ENCODE data around the gene CNGA4.
A peak's percentile ranks its signal among the peaks of the same experiment; 100 is the strongest.
"Not testable (repeated sequence)": the region's sequence is repeated elsewhere in the genome, so short reads cannot be mapped to it uniquely, and the experiment has no call there.

CNGA4 gene

DNA sequence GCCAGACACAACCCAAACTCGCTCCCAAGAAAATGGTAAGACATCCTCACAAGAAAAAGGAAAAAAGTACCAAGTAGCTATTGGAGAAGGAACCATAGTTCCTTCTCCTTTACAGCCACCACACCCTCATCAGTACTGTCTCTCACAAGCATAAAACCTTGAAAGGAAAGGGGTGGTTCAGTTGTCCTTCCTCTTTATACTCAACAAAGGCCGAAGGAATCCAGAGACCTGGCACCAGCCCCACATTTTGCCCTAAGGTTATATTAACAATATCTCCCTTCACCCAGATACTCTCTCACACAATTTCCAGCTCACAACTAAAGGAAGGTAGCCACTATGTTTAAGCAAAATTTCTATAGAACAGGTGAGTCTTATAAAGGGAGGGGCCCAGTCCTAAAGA is 13.0 kb upstream of the CNGA4 start:
- DNase-seq = no peak

DNA sequence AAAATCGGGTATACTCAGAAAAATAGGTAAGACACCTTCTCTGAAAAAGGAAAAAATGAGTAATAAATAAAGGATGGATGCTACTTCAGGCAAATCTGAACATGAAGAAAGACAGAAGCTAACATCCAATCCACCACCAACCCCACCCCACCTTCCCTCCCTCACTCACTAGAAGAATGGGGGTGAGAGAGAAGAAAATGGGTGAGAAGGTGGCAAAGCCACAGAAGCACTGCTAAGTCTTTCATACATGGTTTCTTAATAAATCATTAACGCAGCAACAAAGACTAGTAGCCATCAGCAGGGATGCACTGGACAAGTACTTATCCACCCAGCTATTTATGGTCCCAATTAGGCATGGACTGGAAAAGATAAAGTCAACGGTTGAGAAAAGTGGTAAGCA is 10.4 kb upstream of the CNGA4 start:
- DNase-seq = no peak

DNA sequence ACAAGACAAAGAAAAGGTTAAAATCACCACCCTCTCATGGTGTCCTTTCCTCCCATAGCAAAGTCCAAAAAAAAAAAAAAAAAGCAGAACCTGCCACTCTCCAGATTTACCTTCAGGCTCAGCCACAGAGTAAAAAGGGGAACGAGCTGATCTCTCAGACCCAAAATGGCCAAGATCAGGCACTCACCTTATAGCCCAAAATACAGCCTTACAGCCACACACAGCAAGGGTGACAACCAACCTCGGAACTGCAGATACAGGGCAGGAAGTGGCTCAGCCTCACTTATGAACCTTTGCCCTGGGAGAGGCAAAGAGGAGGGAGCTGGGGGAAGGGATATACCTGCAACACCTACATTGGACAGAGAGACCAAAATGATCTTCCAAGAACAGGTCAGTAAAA is 9.0 kb upstream of the CNGA4 start:
- DNase-seq = no peak

DNA sequence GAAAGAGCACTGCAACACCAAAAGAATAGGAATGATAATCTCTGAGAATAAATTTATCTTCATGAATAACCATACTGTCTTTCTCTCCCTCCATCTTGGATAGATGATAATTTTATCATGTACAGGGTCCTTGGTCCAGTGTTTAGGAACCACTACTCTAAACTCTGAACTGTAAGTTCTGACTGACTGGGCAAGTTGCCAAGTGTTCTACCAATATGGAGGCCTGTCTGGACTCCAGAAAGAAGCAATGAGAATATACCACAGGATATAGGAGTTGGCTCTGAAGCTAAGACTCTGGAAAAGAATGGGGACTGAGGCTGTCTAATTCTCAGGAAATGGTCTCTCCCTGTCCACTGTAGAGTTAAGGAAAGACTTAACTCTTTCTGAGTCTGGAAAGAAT is 6.0 kb upstream of the CNGA4 start:
- no peak for DNase-seq

DNA sequence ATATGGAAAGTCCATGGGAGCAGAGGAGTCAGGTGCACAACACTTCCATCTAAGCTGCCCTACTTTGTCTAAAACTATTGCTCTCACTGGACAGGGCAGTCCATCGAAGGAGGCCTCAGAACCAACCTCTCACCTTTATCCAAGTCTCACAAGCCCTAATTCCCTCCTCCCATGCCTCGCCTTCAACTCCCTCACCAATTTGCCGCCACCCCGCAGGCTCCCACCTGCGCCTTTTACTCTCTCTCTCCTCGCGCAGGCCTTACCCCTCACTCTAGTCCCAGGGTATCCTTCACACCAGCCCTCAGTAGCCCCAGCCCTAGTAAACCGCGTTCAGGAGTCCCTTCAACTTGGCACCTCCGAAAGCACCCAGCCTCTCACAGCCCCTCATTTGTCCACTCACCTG is 4.9 kb upstream of the CNGA4 start:
- DNase-seq = no peak

DNA sequence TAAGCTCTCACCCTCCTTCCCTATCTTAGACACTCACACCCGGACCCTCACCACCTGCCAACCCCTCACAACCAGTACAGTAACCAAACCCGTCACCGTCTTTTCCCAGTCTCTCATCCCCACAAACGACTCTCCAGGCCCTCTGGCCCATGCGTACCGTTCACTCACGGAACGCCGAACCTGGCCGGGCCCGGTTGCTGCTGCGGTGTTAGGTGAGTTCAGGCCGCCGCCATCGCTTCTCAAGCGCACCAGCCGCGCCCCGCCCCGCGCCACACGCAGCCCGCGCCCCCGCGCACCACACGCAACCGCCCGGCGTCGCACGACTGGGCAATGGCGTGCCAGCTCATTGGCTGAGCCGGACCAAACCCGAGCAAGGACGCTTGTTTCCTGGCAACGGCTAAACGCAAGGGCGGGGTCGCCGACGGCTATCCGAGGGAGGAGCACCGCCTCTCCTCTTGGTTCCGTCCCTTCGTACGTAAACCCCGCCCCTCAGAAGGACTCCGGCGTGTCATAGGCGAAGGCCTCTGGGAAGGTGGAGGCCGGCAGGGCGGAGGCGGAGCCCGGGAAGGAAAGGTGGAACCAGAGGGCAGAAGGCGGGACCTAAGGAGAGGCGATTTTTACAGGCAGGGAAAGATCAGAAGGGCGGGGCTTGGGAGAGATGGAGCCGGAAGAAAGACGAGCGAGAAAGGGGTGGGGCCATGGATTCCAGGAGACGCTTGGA is 4.3 kb upstream of the CNGA4 start, which contains the start of gene FHIP1B:
Gene FHIP1B, minus strand, starts transcription at position 250 of the 721 bp plus-strand sequence. CDS start 10,120 bp downstream, outside the sequence.
- DNase-seq = peak; percentile 100

DNA sequence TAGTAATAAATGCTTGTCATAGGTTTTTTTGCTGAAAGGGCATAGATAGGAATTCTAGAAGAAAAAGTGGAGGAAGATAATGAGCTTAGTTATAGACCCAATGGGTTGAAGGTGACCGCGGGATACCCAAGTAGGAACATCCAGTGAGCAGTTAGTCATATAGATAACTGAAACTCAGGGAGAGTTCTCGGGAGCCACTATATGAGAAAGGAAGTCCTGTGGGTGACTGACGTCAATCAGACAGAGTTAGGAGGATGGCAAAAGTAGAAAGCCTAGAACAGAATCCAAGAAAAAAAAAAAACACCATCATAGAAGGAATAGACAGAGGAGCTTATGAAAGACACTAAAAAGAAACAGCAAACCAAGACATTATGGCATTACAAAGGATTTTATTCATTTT is 1.6 kb upstream of the CNGA4 start:
- DNase-seq = no peak

DNA sequence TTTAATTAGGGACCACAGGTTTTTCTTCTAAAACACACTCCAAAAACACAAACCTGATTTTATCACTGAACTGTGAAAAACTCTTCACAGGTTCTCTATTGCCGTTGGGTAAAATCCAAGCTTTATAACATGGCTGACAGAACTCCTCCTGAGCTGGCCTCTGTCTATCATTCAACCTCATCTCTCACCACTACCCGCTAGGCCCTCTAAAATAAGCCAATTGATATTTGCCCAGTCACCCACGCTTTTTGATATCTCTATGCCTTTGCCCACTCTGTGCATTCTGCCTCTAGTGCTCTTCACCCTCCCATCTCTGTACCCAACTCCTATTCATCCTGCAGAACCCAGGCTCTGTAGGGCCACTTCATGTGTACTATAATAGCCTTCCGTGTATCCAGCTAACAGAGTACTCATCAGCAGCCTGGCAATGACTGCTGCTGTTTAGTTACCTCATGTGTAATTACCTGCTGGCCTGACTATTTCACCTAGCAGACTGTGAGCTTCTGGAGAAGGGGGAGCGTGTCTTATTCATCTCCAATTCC is 1.1 kb upstream of the CNGA4 start:
- DNase-seq = no peak

DNA sequence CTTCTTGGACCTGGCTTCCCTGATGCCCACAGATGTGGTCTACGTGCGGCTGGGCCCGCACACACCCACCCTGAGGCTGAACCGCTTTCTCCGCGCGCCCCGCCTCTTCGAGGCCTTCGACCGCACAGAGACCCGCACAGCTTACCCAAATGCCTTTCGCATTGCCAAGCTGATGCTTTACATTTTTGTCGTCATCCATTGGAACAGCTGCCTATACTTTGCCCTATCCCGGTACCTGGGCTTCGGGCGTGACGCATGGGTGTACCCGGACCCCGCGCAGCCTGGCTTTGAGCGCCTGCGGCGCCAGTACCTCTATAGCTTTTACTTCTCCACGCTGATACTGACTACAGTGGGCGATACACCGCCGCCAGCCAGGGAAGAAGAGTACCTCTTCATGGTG is 1.2 kb downstream of the CNGA4 start:
- DNase-seq = no peak

DNA sequence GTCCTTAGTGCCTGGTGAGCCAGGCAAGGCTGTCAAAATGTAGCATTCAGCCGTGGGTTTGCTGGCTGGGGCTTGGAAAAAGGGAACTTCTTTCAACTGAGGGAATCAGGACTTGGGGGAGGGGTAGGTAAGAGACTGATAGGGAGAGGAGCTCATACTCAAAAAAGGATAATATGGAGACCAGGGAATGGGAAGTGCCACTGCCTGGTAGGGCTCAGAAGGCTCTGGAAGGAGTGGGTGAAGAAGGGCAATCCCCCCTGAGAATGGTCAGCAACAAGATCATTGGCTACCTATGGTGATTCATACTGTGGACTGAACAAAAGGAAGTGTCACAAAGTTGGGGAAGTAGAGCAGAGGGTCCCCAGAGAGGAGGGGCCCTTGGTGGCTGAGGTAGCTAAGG is 1.9 kb downstream of the CNGA4 start:
- DNase-seq = no peak

DNA sequence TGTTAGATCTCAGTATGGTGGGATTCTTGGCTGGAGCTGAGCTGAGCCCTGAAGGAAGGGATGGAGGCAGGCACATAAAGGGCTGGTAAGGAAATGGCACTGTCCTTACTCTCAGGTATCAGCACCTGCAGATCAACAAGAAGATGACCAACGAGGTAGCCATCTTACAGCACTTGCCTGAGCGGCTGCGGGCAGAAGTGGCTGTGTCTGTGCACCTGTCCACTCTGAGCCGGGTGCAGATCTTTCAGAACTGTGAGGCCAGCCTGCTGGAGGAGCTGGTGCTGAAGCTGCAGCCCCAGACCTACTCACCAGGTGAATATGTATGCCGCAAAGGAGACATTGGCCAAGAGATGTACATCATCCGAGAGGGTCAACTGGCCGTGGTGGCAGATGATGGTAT is 2.4 kb downstream of the CNGA4 start:
- DNase-seq = no peak

DNA sequence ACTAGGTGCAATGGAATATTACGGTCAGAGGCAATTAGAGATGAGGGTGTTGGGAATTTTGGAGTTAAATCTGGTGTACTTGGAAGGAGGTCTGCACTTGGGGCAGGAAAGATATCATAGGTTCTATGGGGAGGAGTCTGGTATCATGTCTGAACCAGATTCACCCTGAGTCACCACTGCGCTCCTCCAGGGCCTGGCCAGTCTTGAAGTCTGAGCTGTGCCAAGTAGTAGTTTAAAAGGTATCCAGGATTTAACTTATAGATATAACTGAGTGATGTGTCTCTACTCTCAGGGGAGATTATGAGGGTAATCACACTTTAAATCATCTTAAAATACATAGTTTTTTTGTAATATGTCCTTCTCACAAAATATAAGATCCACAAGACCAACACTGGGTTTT is 6.6 kb downstream of the CNGA4 start:
- no peak for DNase-seq

DNA sequence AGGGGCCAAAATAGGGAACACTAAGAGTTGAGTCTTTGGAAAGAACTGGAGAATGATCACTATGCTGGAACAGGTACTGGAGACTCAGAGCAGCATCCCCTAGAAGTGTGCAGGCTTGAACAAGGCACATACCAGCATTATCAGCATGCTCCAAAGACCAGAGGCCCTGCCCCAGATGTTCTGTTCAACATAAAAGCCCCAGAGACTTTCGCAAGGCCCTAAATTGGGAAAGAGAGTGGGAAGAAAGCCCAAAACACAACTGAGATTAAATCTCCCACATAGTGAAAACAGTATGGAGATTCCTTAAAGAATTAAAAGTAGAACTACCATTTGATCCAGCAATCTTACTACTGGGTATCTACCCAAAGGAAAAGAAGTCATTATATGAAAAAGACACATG is 9.4 kb downstream of the CNGA4 start:
- DNase-seq = no peak

DNA sequence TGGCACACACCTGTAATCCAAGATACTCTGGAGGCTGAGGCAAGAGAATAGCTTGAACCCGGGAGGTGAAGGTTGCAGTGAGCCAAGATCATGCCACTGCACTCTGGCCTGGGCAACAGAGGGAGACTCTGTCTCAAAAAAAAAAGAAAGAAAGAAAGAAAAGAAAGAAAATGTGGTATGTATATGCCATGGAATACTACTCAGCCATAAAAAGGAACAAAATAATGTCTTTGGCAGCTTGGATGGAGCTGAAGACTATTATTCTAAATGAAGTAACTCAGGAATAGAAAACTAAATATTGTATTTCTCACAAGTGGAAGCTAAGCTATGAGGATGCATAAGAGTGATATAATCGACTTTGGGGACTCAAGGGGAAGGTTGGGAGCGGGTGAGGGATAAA is 10.0 kb downstream of the CNGA4 start:
- not testable (repeated sequence) for DNase-seq

DNA sequence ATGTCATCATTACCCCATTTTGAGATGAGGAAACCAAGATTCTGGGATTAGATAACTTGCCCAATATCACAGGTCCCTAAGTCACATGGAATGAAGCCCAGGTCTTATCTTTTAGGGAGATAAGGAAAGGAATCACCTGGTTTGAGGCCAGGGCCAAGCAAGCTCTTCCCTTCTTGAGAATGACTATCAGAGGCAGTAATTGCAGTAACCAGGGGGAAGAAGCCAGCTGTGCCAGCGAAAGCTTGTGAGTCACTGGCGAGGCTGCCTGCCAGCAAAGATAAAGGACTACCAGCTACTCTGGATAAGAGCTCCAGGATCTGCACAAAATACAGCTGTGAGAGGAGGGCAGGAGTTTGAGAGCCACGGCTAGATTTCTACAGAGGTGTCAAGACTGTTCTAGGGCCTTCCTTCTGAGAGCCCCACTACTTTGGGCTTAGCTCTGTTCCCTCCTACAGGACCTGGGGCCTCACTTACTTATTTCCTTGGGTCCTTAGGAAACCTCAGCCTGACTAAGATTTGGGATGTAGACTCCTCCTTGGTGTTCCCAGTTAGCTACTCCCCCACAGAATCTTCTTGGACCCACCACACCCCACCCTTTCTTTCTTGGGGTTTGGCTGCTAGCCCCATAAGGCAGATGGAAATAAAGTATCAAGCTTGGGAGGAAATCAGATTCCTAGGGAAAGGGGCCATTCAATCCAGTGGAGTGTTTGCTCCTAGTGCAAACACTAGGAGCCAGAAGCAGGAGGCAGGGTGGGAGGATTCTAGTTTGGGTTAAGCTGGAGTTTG is 11.1 kb downstream of the CNGA4 start:
- DNase-seq = no peak

DNA sequence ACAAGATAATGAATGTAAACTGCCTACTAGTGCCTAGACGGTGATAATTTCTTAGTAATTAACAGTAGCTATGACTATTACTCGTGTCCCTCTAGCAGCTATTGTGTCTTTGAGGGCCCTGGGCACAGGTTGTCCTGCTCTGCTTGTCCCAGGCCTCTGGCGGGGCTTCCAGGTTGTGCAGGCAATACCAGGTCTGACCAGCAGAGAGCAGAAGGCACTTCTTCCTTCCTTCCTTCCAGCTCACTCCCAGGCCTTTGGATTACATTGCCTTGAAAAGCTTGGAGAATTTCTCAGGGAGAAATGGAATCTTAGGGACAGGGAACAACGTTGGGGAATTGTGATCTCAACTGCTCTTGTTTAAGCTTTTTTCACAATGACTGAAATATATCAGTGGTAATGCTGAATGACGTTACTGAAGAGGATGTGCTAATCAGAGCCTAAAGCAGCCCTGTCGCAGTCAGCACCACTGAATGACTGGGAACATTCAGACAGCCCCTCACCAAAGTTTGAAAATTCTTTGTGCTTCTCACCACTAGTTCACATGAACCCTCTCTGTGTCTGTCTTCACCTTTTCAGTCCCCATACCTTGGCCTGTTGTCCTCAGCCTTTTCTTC is 12.3 kb downstream of the CNGA4 start:
- DNase-seq = peak; percentile 49

DNA sequence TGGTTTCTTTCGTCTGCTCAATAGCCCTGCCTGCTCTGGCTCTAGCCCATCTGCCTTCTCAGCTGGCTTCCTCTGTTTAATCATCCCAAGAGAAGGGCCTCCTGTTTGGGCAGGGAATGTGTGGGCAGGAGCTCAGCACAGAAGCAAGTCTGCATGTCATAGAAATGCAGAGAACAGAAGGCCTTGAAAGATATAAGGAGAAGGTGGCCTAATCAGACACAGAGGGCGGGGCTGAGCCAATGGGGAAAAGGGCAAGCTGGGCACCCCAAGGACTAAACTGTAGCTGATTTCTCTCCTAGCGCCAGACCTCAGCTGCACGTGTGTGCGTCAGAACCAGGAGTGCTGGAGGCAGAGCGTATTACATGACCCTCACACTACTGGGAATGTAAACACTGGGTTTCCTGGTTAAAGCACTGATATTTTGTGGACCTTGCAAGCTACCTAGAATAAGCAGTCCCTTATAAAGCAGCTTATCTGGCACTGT is 13.1 kb downstream of the CNGA4 start:
- no peak for DNase-seq

DNA sequence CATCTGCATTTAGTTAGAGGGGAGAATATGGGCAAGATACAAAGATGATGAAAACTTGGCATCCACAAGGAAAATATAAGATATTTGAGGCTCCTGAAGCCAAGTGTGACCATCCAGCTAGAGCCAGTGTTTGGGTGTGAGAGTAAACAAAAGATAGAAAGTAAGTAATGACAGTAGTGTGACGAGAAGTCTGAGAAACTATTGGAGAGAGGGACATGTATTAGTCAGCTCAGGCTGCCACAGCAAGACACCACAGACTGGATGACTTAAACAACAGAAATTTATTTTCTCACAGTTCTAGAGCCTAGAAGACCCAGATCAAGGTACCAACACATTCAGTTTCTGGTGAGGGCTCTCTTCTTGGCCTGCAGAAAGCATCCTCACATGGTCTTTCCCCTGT is 14.3 kb downstream of the CNGA4 start:
- DNase-seq = no peak

DNA sequence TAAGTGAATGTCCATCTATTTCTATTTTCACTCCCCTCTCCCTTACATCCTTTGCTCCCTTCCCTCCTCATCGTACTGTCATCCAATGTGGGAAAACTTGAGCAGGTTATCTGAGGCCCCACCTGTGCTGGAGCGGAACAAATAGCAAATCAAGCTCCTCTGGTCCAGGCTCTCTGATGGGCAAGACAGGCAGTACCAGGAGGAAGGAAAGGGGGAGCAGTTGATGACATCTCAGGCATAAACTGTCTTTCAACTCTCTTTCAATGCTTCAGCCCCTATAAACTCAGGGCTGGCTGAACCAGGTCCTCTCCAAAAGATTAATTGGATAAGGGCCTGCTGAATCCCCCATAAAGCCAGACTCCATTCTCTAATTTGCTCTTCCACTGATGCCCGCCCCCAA is 19.3 kb downstream of the CNGA4 start:
- DNase-seq = no peak

DNA sequence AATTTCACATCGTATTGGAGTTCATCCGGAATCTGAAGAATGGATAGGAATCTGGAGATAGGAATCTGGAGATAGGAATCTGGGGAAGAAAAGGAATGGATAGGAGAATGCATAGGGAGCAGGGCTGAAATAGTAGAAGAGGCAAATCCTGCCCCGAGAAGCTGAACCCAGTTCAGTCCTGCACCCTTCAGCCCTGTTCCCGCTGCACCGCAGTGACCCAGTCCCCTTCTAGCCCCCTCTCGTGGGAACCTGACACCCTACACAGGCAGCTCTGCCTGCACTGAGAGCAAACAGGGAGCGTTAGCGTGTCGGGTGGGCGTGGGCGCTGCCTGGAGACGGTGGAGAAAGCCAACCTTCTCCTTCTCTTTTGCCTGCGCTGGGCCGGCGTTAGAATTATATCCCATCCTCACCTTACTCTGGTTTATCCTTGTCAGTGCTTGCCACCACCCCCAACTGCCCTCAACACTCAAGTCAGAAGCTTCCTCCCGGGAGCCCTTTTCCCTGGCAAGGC is 19.7 kb downstream of the CNGA4 start:
- DNase-seq = no peak

DNA sequence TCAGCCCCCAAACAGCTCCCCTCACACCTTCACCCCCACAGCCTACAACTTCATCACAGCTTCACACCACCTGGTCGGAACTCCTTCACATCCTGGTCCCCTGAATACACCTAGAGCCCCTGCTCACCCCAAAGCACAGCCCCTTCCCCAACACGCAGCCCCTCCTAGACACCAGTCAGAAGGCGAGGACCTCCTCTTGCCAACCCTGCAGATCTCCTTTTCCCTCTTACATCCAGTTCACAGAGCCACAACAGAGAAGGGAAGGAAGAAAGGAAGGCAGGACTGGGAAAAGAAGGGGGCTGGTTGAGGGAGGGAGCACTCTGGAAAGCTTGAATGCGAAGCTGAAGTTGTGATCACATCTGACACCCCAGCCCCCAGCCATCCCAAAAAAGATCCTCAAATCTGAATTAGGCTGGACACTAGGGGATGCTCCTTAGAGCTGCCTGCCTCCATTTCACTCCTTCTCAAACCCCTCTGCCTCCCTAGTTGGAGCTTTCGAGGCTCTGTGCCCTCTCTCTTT is 21.4 kb downstream of the CNGA4 start:
- no peak for DNase-seq

DNA sequence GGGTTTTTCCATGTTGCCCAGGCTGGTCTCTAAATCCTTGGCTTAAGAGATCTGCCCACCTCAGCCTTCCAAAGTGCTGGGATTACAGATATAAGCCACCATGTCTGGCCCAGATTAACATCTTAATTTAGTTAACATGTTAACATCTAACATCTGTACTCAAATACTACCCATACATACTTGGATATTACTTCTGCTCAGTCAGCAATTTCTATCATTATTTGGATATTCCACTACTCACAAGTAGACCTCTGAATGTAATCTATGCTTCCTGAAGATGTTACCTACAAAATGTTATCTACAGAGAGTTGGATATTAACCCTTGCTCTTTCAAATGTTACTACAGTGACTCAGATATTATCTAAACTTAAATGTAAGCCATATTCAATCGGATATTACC is 24.8 kb downstream of the CNGA4 start:
- no peak for DNase-seq

DNA sequence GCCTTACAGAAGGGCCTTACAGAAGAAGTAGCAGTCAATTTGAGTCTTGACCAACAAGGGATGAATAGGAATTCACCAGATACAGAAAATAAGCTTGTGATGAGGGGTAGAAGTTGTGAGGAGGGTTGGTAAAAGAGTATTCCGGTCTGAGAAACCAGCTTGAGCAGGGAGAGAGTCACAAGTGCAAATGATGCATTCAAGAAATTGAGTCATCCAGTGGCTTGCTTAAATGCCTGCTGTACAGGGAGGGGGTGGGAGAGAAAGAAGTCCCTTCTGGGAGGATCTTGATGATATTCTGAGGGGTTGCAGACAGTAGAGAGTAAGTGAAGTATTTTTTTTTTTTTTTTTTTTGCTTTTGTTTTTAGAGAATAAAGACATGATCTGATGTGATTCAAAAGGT is 29.9 kb downstream of the CNGA4 start:
- DNase-seq = no peak
